GM20431 (cell line): ENCODE results near the gene C10orf143.
"Not testable (repeated sequence)": the region's sequence is repeated elsewhere in the genome, so short reads cannot be mapped to it uniquely, and the experiment has no call there.

ENCODE experiments used
- in situ Hi-C: fragments of 300-500 bp; cut with MseI, MboI; formaldehyde crosslinking; loops from one replicate; pipeline ENCODE4 v1.15.0; 2020; ENCODE audit warnings: low sequenced_read_pairs; ENCODE audit not compliant: unreplicated experiment

C10orf143 gene

GRCh38 chr10:130038611-130039109 lies 72.0 kb downstream of the C10orf143 start:
- in situ Hi-C loops = no loop called here

- in situ Hi-C loops = no loop called here
Observed at GRCh38 chr10:130038019-130038555, 72.5 kb downstream of the C10orf143 start.

GRCh38 chr10:130037169-130037661 lies 73.4 kb downstream of the C10orf143 start:
- in situ Hi-C loops = no loop called here

- in situ Hi-C loops = no loop called here
Observed at GRCh38 chr10:130036296-130037065, 74.1 kb downstream of the C10orf143 start.

GRCh38 chr10:130029209-130029608 lies 81.4 kb downstream of the C10orf143 start:
- in situ Hi-C loops = no loop called here

GRCh38 chr10:130028465-130028819 lies 82.2 kb downstream of the C10orf143 start:
- in situ Hi-C loops = no loop called here

GRCh38 chr10:130027716-130028464 lies 82.7 kb downstream of the C10orf143 start:
- in situ Hi-C loops = no loop called here

GRCh38 chr10:130026670-130027456 lies 83.8 kb downstream of the C10orf143 start:
- in situ Hi-C loops = no loop called here

GRCh38 chr10:130025811-130026485 lies 84.7 kb downstream of the C10orf143 start:
- in situ Hi-C loops = no loop called here

- in situ Hi-C loops = no loop called here
Observed at GRCh38 chr10:130025326-130025725, 85.3 kb downstream of the C10orf143 start.

GRCh38 chr10:130024779-130025325 lies 85.8 kb downstream of the C10orf143 start:
- in situ Hi-C loops = no loop called here

GRCh38 chr10:130024326-130024725 lies 86.3 kb downstream of the C10orf143 start:
- in situ Hi-C loops = not testable (repeated sequence)

- in situ Hi-C loops = no loop called here
Observed at GRCh38 chr10:130023454-130024230, 87.0 kb downstream of the C10orf143 start.

- in situ Hi-C loops = no loop called here
Observed at GRCh38 chr10:130022511-130023299, 87.9 kb downstream of the C10orf143 start.

- in situ Hi-C loops = no loop called here
Observed at GRCh38 chr10:130022086-130022485, 88.5 kb downstream of the C10orf143 start.

GRCh38 chr10:130021383-130021950 lies 89.2 kb downstream of the C10orf143 start:
- in situ Hi-C loops = no loop called here

- in situ Hi-C loops = no loop called here
Observed at GRCh38 chr10:130020651-130021382, 89.8 kb downstream of the C10orf143 start.
